Fibroblast of lung (primary cell): ENCODE data around the gene BIN1.
A peak's percentile ranks its signal among the peaks of the same experiment; 100 is the strongest.

Experiments
- CTCF ChIP-seq, 2 donors: IDR thresholded peaks in 1 of 2; conservative IDR thresholded peaks in 1 of 2; 1 replicate in 1 of 2; 2 replicates in 1 of 2; pipeline ENCODE4 v1.5.1; 2011 to 2012; ENCODE audit warnings: low read length in 2 of 2, control low read depth in 1 of 2, inconsistent platforms in 1 of 2, low read depth in 1 of 2, mild to moderate bottlenecking in 1 of 2
- EZH2 ChIP-seq: IDR thresholded peaks from 2 replicates; pipeline ENCODE4 v1.5.1; 2012; ENCODE audit warnings: low read length, control low read depth, mild to moderate bottlenecking; ENCODE audit errors: missing control alignments

GRCh38 chr2:127067620-127068350 lies 39.2 kb downstream of the BIN1 start:
- TF ChIP-seq CTCF (conservative IDR thresholded peaks at IDR 0.05 in 1 of 2, IDR thresholded peaks at IDR 0.05 in 1 of 2; ENCODE audit: low read depth in 1 of 2, low read length in 2 of 2) (peak; percentile 85 to 94), EZH2 (no peak)
